Measurements from ENCODE around the gene MXD3. TPM values are rescaled to one million over a fixed set of nuclear protein-coding genes. Genes with fewer than 3 reads are reported as not detected.

Gene MXD3
- total and polyA plus RNA-seq, 2 donors (not counting 3 experiments of a cell fraction or from before 2014, with no cell fraction given), result 38.4 to 44.2 TPM

DNA sequence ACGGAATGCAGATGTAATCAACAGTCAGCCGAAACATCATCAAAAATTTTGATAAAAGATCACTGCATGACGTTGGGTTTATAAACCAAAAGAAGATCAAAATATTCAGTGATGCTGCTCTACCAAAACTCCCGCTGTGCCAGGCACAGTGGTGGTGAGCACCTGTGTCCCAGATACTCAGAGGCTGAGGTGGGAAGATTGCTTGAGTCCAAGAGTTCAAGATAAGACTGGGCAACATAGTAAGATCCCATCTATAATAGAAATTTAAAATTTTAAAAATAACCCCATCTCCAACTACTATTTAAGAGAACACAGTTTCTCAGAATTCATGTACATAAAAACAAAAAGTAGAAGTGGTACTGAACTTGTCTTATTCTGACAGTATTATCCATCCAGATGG is 36.0 kb upstream of the MXD3 start:
- Histone ChIP-seq H3K9ac (replicated peaks; ENCODE audit: extremely low read depth, insufficient read depth, low read length) (no peak overlapping the region), H2AFZ (ENCODE audit: low read depth, low read length) (no peak overlapping the region), H3K4me2 (ENCODE audit: insufficient read depth, low read length) (no peak overlapping the region), H3K9me1 (replicated peaks; ENCODE audit: control insufficient read depth, extremely low read depth, insufficient read depth, low read length) (no peaks in the 10 kb centered on the region), H3K79me2 (ENCODE audit: control insufficient read depth, insufficient read depth, low read length) (peaks cover 65% of the 10 kb centered on the region), H4K20me1 (replicated peaks; ENCODE audit: control insufficient read depth, extremely low read depth, insufficient read depth, low read length) (no peaks in the 10 kb centered on the region), H3K27ac (ENCODE audit: insufficient read depth, low read depth, low read length) (no peak overlapping the region), H3K9me3 (replicated peaks; ENCODE audit: control insufficient read depth, insufficient read depth, low read length) (no peaks in the 10 kb centered on the region), H3K4me1 (ENCODE audit: control insufficient read depth, extremely low read depth, insufficient read depth, low read length) (peaks cover 21% of the 10 kb centered on the region), H3K36me3 (ENCODE audit: control insufficient read depth in 2 of 2, extremely low read depth in 1 of 2, insufficient read depth in 2 of 2, low read length in 2 of 2) (peaks cover 2 to 6% of the 10 kb centered on the region in 2 experiments), H3K27me3 (ENCODE audit: control insufficient read depth in 2 of 2, insufficient read depth in 2 of 2, low read length in 2 of 2) (no peaks in the 10 kb centered on the region), H3K4me3 (replicated peaks in 1 of 3; ENCODE audit: insufficient read depth in 1 of 3, low read depth in 1 of 3, low read length in 3 of 3) (no peak overlapping the region)
- BruUV-seq (replicated peaks), result no TSS peak
- TF ChIP-seq FOS (IDR thresholded peaks at IDR 0.05; ENCODE audit: borderline replicate concordance, insufficient read depth, low read length), result no peak
- TF ChIP-seq, protein P1, sequence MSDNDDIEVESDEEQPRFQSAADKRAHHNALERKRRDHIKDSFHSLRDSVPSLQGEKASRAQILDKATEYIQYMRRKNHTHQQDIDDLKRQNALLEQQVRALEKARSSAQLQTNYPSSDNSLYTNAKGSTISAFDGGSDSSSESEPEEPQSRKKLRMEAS (IDR thresholded peaks at IDR 0.05; ENCODE audit: insufficient read depth, insufficient read length), result no peak
- TF ChIP-seq JUN (IDR thresholded peaks at IDR 0.05; ENCODE audit: borderline replicate concordance, insufficient read depth, insufficient read length, low read depth), result no peak
- TF ChIP-seq POLR2AphosphoS5 (IDR thresholded peaks at IDR 0.05; ENCODE audit: insufficient read depth, low read depth, low read length), result no peak
- no peak for TF ChIP-seq POLR2A (IDR thresholded peaks at IDR 0.05; ENCODE audit: low read depth, low read length)
- TF ChIP-seq CTCF (IDR thresholded peaks at IDR 0.05; ENCODE audit: extremely low read depth in 1 of 2, insufficient read depth in 1 of 2, low read depth in 1 of 2, low read length in 2 of 2), result no peak
- TF ChIP-seq EZH2 (IDR thresholded peaks at IDR 0.05; ENCODE audit: borderline replicate concordance, low read depth, low read length, severe bottlenecking), result no peak
- no peak for TF ChIP-seq MYC (IDR thresholded peaks at IDR 0.05; ENCODE audit: low read depth, low read length)
- no peak for TF ChIP-seq GATA2 (IDR thresholded peaks at IDR 0.05; ENCODE audit: insufficient read depth, insufficient read length, low read depth, low read length)
- intact Hi-C loops (cut with micrococcal nuclease) (no loop called here), dilution Hi-C loops (cut with MboI; ENCODE audit: extremely low pct_ligation_motif_present, low sequenced_read_pairs) (no loop called here)
- CTCF ChIA-PET, result no interaction called here
- POLR2A ChIA-PET, result no interaction called here
- DNase-seq (ENCODE audit: low read depth, low spot score), result no peak
- peak; percentile 40 for FAIRE-seq

Data from endothelial cell of umbilical vein (primary cell).